Measurements from ENCODE around the gene RALGPS2.
A peak's percentile ranks its signal among the peaks of the same experiment; 100 is the strongest.

The RALGPS2 gene, protein sequence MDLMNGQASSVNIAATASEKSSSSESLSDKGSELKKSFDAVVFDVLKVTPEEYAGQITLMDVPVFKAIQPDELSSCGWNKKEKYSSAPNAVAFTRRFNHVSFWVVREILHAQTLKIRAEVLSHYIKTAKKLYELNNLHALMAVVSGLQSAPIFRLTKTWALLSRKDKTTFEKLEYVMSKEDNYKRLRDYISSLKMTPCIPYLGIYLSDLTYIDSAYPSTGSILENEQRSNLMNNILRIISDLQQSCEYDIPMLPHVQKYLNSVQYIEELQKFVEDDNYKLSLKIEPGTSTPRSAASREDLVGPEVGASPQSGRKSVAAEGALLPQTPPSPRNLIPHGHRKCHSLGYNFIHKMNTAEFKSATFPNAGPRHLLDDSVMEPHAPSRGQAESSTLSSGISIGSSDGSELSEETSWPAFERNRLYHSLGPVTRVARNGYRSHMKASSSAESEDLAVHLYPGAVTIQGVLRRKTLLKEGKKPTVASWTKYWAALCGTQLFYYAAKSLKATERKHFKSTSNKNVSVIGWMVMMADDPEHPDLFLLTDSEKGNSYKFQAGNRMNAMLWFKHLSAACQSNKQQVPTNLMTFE

DNA sequence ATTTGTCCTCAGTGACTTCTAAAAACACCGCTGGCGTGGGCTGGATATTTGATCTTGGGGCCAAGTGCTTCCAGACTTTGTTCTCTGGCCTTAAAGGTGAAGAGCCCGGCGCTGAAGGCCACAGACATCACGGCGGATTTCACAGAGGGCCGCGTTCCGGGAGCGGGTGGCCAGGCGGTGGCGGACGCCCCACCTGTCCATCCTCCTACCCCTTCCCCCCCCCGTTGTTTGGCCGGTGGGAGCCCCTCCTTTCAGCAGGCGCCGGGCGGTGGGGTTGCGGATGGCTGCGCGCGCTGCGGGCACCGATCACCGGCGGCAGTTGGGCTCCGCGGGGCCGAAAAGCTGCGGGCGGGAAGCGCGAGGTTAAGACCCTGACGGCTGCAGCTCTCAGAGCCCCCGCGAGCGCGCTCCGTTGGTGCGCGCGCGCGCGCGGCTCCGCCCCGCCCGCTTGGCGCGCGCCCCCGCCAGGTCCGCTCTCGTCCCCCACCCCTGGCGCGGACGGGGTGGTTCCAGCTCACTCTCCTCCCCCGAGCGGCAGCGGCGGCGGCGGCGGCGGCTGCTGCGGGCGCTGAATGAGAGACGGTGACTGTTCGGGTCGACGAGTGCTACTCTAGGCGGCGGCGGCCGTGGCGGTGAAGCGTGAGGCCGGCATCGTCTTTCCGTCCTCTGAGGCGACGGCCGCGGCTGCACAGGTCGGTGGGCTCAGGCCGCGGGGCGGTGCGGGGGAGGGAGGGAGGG, at the start of gene RALGPS2:
TSS of gene RALGPS2 (plus strand) at position 517 of the 738 bp plus-strand sequence. CDS start 51,521 bp downstream, outside the sequence.
- peak; percentile 67 for DNase-seq (ENCODE audit: low spot score)

DNA sequence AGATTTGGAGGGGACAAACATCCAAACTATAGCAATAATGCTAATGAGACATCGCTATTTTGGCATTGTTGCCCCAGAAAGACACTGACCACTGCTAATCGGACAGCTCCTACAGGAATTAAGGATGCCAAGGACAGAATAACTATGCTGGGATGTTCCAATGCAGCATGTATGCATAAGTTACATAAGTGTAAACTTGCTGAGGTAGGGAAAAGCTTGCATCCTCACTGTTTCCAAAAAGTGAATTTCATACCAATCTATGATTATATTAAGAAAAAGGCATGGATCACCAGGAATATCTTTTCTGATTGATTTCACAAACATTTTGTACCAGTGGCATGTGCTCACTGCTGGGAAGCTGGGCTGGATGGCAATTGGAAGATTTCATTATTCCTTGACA, 45.8 kb upstream of the RALGPS2 start:
- no peak for DNase-seq (ENCODE audit: low spot score)

- DNase-seq (ENCODE audit: low spot score), result peak; percentile 22
These were observed 42.6 kb upstream of the RALGPS2 start for GRCh38 chr1:178682429-178682828.

DNA sequence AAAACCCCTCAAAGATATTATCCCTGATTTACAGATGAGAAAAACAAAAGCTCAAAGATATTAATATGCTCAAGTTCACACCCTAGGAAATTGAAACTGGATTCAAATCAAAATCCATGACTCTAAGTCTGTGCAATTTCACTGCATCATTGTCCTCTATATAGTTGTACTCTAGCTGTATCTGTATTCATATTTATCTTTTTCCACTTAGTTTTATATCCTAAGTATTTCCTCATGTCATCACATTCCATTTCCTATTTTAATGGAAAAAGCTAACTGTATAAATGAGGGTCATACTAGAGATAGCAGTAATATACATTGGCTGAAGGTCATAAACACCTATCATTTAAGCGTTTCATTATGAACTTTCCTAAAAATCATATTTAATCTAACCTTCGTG, 42.2 kb upstream of the RALGPS2 start:
- no peak for DNase-seq (ENCODE audit: low spot score)

- no peak for DNase-seq (ENCODE audit: low spot score)
These were observed 41.8 kb upstream of the RALGPS2 start for GRCh38 chr1:178683291-178683690.

DNA sequence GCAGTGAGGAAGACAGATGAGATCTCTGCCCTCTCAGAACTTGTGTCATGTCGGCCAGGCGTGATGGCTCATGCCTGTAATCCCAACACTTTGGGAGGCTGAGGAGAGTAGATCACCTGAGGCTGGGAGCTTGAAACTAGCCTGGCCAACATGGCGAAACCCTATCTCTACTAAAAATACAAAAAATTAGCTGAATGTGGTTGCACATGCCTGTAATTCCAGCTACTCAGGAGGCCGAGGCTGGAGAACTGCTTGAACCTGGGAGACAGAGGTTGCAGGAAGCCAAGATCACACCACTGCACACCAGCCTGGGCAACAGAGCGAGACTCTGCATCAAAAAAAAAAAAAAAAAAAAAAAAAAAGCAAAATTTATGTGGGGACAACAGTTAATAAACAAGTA, 40.9 kb upstream of the RALGPS2 start:
- no peak for DNase-seq (ENCODE audit: low spot score)

- DNase-seq (ENCODE audit: low spot score), result peak; percentile 70
These were observed 40.5 kb upstream of the RALGPS2 start for GRCh38 chr1:178684542-178685000.

GRCh38 chr1:178686407-178686806, 38.6 kb upstream of the RALGPS2 start:
- no peak for DNase-seq (ENCODE audit: low spot score)

GRCh38 chr1:178688244-178688643, 36.8 kb upstream of the RALGPS2 start:
- DNase-seq (ENCODE audit: low spot score), result no peak

- no peak for DNase-seq (ENCODE audit: low spot score)
These were observed 35.3 kb upstream of the RALGPS2 start for GRCh38 chr1:178689769-178690168.

DNA sequence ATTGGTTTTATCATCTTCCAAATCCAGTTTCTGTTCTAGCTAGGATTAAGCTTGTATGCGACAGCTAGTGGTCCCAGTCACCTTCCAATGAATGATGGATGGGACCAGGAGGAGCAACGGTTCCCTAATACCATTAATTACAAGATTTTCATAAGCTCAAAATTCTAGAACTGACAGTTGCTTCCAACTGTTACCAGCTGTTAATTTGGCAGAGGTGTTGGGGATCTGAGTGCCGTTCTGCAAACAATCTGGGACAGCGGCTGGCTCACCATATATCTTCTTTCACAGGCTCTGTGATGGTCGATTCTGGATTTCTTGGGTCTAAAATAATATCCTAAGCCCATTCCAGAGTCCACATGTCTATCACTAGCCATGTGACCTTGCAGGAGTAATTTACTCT, 34.5 kb upstream of the RALGPS2 start:
- no peak for DNase-seq (ENCODE audit: low spot score)

DNA sequence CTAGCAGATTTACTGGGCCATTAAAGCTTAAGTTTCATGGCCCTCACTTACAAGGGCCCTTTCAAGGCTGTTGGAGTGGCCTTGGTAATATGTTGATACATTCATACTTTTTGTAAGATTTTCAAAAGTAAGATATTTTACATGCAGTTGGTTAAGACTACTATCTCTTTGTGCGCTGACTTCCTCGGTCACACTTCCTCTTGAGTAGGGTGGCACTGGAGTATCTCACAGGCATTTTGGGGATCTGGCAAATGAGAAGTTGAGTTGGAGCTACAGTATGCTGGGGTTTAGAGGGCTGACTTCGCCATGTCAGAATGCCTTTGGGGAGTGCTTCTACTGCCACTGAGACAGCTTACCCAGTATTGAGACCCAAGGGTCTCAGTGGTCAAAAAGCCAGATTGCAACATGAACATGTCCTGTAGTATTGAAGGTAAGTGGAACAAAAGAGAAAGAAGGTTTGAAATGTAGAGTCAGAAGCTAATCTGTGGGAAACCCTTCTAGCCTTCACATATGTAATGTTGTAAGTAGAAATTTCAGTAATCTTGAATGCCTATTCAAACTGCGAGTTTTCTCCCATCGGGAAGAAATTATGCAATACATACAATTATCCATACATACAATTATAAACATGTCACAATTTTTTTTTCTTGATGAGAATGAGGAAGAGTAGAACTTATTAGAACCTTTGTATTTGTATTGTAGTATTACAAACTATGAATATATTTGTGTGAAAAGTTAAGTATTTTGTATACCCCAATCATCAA, 32.3 kb upstream of the RALGPS2 start:
- DNase-seq (ENCODE audit: low spot score), result no peak

DNA sequence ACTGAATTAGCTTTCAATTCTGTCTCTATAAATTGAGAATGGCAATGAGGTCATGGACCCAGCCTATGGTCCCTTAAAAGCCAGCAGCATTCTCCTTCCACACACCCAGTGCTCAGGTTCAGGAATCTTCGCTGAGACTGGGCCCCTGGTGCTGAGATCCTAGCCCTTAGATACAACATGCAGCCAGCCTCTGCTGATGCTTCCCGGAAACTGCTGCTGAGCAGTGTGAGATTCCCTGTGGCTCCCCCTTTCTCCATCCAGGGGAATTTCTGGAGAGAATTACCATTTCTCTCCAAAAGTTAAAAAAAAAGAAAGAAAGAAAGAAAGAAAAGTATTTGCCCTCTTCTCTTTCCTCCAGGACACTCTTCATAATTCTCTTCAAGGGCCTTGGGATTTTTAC, 31.7 kb upstream of the RALGPS2 start:
- DNase-seq (ENCODE audit: low spot score), result no peak

- DNase-seq (ENCODE audit: low spot score), result no peak
These were observed 30.0 kb upstream of the RALGPS2 start for GRCh38 chr1:178694923-178695525.

DNA sequence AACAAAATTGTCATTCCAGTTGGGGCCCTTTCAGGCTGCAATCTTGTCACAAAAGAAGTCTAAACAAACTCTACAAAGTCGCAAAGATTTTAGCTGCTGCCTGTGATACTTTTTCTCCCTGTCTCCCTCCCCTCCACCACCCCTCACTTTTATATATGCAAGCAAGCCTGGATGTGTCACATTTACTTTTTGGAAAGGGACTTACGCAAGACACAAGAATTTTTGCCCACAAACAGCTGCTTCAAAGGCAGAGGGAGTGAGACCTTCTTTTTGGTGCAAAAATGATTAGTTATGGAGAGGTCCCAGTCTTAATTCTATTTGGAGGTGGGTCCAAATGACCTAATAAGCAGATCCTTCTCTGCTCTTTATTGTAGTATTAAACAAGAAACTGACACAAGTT, 22.9 kb upstream of the RALGPS2 start:
- no peak for DNase-seq (ENCODE audit: low spot score)

DNA sequence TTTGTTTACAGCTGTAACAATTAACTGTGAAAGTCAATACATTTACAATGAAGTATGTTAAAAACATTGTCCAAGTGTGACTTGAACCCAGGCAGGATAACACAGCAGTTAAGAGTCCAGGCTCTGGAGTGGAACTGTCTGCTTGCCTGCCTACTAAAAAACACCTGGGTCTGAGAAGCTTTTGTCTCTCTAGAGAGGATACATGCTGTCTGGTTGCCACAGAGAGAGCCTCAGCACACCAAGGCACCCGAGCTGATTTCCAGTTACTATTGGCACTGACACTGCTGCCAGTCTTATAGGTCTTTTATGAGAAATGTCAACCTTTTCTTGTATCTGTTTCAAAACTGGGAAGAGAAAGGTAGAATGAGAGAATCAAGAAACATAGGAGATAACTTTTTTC, 20.2 kb upstream of the RALGPS2 start:
- no peak for DNase-seq (ENCODE audit: low spot score)

GRCh38 chr1:178706432-178706831, 18.6 kb upstream of the RALGPS2 start:
- no peak for DNase-seq (ENCODE audit: low spot score)

GRCh38 chr1:178713259-178713658, 11.8 kb upstream of the RALGPS2 start:
- DNase-seq (ENCODE audit: low spot score), result no peak

DNA sequence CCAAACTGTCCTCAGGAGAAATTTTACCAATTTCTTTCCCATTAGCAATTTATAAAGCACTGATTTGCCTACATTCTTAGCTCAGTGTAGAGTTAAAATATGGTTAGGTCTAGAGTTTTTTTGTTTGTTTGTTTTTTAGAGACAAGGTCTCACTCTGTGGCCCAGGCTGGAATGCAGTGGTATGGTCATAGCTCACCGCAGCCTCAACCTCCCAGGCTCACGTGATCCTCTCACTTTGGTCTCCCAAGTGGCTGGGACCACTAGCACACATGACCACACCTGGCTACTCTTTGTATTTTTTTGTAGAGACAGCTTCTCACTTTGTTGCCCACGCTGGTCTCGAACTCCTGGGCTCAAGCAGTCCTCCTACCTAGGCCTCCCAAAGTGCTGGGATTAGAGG, 10.6 kb upstream of the RALGPS2 start:
- no peak for DNase-seq (ENCODE audit: low spot score)

DNA sequence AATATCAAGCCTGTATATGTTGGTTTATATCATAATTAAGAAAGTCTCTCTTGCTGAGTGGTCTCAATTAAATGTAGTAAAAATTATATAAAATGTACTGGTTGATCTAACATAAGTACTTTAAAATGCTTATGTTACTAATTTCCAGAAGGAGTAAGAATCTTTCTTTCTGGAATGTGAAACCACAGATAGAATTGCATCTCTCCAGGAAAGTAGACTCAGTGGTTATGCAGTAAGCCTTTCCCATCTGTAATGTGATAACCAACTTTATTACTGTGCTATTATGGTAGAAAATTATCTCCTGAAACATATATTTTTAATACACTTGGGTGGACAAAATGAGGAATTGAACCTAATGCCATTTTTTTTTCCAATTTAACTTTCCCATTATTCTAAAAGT, 8.9 kb upstream of the RALGPS2 start:
- DNase-seq (ENCODE audit: low spot score), result no peak

DNA sequence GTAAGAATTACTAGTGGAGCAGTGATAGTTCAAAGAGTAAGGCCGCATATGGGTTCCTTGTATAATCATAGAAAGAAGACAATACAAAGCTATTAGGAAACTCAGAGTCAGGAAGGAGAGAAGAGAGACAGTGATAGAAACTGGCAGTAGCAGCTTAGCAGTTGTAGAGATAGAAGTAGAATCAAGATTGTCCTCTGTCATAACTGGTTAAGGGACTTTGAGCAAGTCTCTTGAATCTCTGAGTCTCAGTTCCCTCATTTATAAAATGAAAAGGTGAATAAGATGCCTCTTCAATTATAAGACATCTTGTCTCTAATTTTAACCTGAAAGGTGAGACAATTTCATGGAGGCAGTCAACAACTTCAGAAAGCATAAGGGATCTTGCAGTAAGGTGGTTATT, 6.5 kb upstream of the RALGPS2 start:
- DNase-seq (ENCODE audit: low spot score), result no peak

GRCh38 chr1:178723546-178723945, 1.5 kb upstream of the RALGPS2 start:
- DNase-seq (ENCODE audit: low spot score), result no peak
